ENCODE measurements around the gene TMEM145.

Gene TMEM145

GRCh38 chr19:42370068-42370520, 57.0 kb downstream of the TMEM145 start:
- TF ChIP-seq CTCF (IDR thresholded peaks at IDR 0.05; ENCODE audit: low read depth, low read length) (no peak), EZH2phosphoT487 (IDR thresholded peaks at IDR 0.05; ENCODE audit: low read depth) (no peak)
- no peak overlapping the region for H2AFZ ChIP-seq (ENCODE audit: low read depth, low read length)
- H3K36me3 ChIP-seq (replicated peaks; ENCODE audit: low read depth, low read length) = peaks cover 6% of the 10 kb centered on the region
- no peak overlapping the region for H3K4me3 ChIP-seq (ENCODE audit: low read length)
- no peak overlapping the region for H3K4me2 ChIP-seq (ENCODE audit: low read length)
- no peaks in the 10 kb centered on the region for H3K27me3 ChIP-seq (ENCODE audit: low read depth, low read length)
- peaks cover 15% of the 10 kb centered on the region; the same call in 1 of the 2 replicates for H3K4me1 ChIP-seq (ENCODE audit: low read length)
- H3K9ac ChIP-seq (ENCODE audit: low read length) = no peak overlapping the region
- no peaks in the 10 kb centered on the region for H3K9me3 ChIP-seq (ENCODE audit: insufficient read depth, low read length)
- H4K20me1 ChIP-seq (ENCODE audit: insufficient read depth, low read length) = no peaks in the 10 kb centered on the region
- no peaks in the 10 kb centered on the region for H3K79me2 ChIP-seq (ENCODE audit: low read length)
- H3K27ac ChIP-seq (ENCODE audit: low read length) = no peak overlapping the region

- Histone ChIP-seq H3K36me3 (replicated peaks; ENCODE audit: low read depth, low read length) (peaks cover 6% of the 10 kb centered on the region), H3K27me3 (ENCODE audit: low read depth, low read length) (no peaks in the 10 kb centered on the region), H3K4me3 (ENCODE audit: low read length) (no peak overlapping the region), H3K9me3 (ENCODE audit: insufficient read depth, low read length) (no peaks in the 10 kb centered on the region), H3K4me1 (ENCODE audit: low read length) (peaks cover 14% of the 10 kb centered on the region; the same call in 1 of the 2 replicates), H3K9ac (ENCODE audit: low read length) (no peak overlapping the region), H3K4me2 (ENCODE audit: low read length) (no peak overlapping the region), H2AFZ (ENCODE audit: low read depth, low read length) (no peak overlapping the region), H3K27ac (ENCODE audit: low read length) (no peak overlapping the region), H4K20me1 (ENCODE audit: insufficient read depth, low read length) (no peaks in the 10 kb centered on the region), H3K79me2 (ENCODE audit: low read length) (no peaks in the 10 kb centered on the region)
- TF ChIP-seq EZH2phosphoT487 (IDR thresholded peaks at IDR 0.05; ENCODE audit: low read depth) (no peak), CTCF (IDR thresholded peaks at IDR 0.05; ENCODE audit: low read depth, low read length) (no peak)
These were observed 57.6 kb downstream of the TMEM145 start for GRCh38 chr19:42370626-42371175.

Data from OCI-LY3 (cell line).